Measurements from ENCODE around the gene RAX2.

- TF ChIP-seq POLR2A (IDR thresholded peaks at IDR 0.05) (no peak), EP300 (IDR thresholded peaks at IDR 0.05) (no peak)
Measured at GRCh38 chr19:3780786-3781304, 8.8 kb upstream of the RAX2 start.

All from ovary (tissue), 1 donor.